Aorta (tissue), 5 donors: ENCODE measurements around the gene LHFPL2. TPM values are rescaled to one million over a fixed set of nuclear protein-coding genes. Genes with fewer than 3 reads are reported as not detected.
A peak's percentile ranks its signal among the peaks of the same experiment; 100 is the strongest.

Experiments used
- ATAC-seq: fragments of 200-7000 bp; cut with Tn5 transposase; one replicate; pipeline ENCODE4 v1.9.1; 2022; ENCODE audit warnings: moderate library complexity; ENCODE audit not compliant: low FRiP score
- DNase-seq, 2 donors: peaks; one replicate each; pipeline ENCODE4 v3.0.0-alpha.2; 2020
- H3K27ac ChIP-seq, 2 donors: one replicate each; pipeline ENCODE4 v1.5.1; 2013; ENCODE audit warnings: low read length in 2 of 2, mild to moderate bottlenecking in 2 of 2, moderate library complexity in 2 of 2, control low read depth in 1 of 2, inconsistent platforms in 1 of 2, low read depth in 1 of 2
- H3K27me3 ChIP-seq, 2 donors: one replicate each; pipeline ENCODE4 v1.6.1; 2013; ENCODE audit warnings: control low read depth in 1 of 2, low read length in 1 of 2, mild to moderate bottlenecking in 1 of 2, moderate library complexity in 1 of 2; ENCODE audit not compliant: insufficient read depth in 2 of 2, control insufficient read depth in 1 of 2
- H3K36me3 ChIP-seq, 2 donors: one replicate each; pipeline ENCODE4 v1.6.1; 2013; ENCODE audit warnings: control low read depth in 1 of 2, low read length in 1 of 2, mild to moderate bottlenecking in 1 of 2; ENCODE audit not compliant: insufficient read depth in 2 of 2, control insufficient read depth in 1 of 2
- H3K4me1 ChIP-seq, 2 donors: one replicate each; pipeline ENCODE4 v1.6.1; 2013; ENCODE audit warnings: low read length in 2 of 2, control low read depth in 1 of 2, mild to moderate bottlenecking in 1 of 2, moderate library complexity in 1 of 2; ENCODE audit not compliant: insufficient read depth in 2 of 2, control insufficient read depth in 1 of 2
- H3K4me3 ChIP-seq, 2 donors: one replicate each; pipeline ENCODE4 v1.5.1; 2013; ENCODE audit warnings: low read length in 2 of 2, control low read depth in 1 of 2, mild to moderate bottlenecking in 1 of 2
- H3K9me3 ChIP-seq: one replicate; pipeline ENCODE4 v1.6.1; 2013; ENCODE audit warnings: mild to moderate bottlenecking, low read length; ENCODE audit not compliant: control insufficient read depth
- WGBS, 2 donors: extraction: QIAGEN DNeasy Blood & Tissue Kit; methylation state at CpG; one replicate each; pipeline ENCODE4 v1.1.7; 2013; 5-methylcytosine and 5-hydroxymethylcytosine counted together
- intact Hi-C, 2 donors: fragments of 100-400 bp; cut with DNase I; formaldehyde crosslinking; loops; one replicate each; pipeline versions ENCODE4 v1.14.2 to v1.15.0; 2022
- polyA plus RNA-seq, 2 donors: library from polyadenylated mRNA; stranded (reverse); fragments of 200-250 nt; gene quantifications; one replicate each; pipeline ENCODE4 v1.2.3, GENCODE V29; 2013
- total RNA-seq, 2 donors: library from RNA; stranded (reverse); fragmentation: NEBNext Ultra II Directional; extraction: Animal tissue kit (Norgen Biotek cat#: 25700); gene quantifications; one replicate each; pipeline ENCODE4 v1.2.1, GENCODE V29; 2021
- donor health status: healthy with polysubstance abuse.
- donor health status: Bipolar disorder and iron deficiency.
- donor health status: DM: no; HTN: no; CAD: no.
- donor health status: DM: no; HTN: no; CAD: no.
- donor health status: DM: yes; HTN: yes; CAD: no.

Gene LHFPL2
- total and polyA plus RNA-seq, 4 donors: 16.4 to 43.1 (median 29.3) TPM

DNA sequence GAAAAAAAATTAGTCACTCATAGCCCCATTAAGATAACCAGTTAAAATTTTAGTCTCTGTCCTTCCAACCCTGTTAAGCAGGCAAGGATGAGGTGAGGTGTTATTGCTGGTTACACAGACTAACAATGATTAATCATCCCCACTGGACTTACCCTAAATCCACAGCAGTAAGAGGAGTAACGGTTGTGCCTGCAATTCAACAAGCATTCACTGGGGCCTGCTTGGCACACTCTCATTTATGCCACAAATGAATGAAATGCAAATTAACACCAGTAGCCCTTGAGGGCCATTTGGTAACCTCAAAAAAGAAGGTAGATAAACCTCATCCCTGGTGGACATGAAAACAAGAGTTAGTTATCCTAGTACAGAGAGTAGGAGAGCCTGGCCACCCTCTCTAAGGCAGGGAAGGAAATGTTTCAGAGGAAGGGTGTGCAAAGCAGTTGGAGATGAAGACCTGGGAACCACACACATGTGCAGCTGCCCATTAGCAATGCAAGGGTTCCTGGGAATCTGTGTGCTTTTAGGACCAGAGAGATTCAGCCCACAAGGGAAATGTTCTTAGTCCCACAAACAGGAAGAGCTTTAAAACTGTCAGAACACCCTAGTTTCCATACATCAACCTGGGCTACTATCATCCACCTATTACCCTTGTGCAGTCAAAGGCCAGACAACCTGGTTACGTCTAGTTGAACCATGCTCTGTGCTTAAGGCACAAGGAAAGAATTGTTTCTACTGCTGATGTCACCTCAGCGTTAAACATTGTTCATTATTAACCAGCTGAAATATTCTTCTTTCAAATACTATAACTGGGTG, 7.7 kb downstream of the LHFPL2 start:
- intact Hi-C loops: loop anchor here in 1 of 2 donors (10.0 kb wide), 2 partner anchors 46 to 344 kb away; partner anchors contain the start of gene ARSB
- 40% methylated on average over 3 of the region's 3 CpGs for WGBS, 2 donors
- Histone ChIP-seq H3K4me3 (no peak overlapping the region), H3K9me3 (no peaks in the 10 kb centered on the region), H3K27ac (no peak overlapping the region), H3K27me3 (no peaks in the 10 kb centered on the region), H3K4me1 (peaks cover 4 to 9% of the 10 kb centered on the region in 2 donors), H3K36me3 (no peaks in the 10 kb centered on the region)
- DNase-seq (no peak), ATAC-seq (no peak)

DNA sequence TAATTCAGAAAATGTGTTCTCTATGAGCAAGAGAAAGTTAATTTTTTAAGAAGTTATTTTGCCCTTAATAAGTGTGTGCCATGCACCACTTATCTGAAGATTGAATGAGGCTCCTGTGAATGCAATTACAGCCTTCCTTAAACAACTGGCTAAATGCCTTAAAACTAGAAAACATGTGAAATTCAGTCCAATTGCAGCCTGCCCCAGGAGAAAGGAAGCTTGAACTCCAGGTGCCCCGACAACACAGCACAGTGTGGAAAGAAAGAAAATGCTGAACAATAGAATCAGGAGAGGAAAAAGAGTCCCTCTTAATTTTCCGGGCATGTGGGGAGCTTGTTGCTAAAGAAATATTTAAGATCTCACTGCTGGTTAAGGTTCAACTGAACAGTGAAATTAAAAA, 8.8 kb downstream of the LHFPL2 start:
- no peaks in the 10 kb centered on the region for H3K27me3 ChIP-seq
- 19 to 24% methylated on average over 2 of the region's 2 CpGs for WGBS, 2 donors
- ATAC-seq: no peak
- peaks cover 4 to 6% of the 10 kb centered on the region in 2 donors for H3K4me1 ChIP-seq
- intact Hi-C loops: loop anchor here in 1 of 2 donors (10.0 kb wide), 2 partner anchors 45 to 345 kb away; partner anchors contain the start of gene ARSB
- H3K27ac ChIP-seq: no peak overlapping the region
- no peaks in the 10 kb centered on the region for H3K9me3 ChIP-seq
- H3K4me3 ChIP-seq: no peak overlapping the region
- DNase-seq: no peak
- H3K36me3 ChIP-seq: no peaks in the 10 kb centered on the region

DNA sequence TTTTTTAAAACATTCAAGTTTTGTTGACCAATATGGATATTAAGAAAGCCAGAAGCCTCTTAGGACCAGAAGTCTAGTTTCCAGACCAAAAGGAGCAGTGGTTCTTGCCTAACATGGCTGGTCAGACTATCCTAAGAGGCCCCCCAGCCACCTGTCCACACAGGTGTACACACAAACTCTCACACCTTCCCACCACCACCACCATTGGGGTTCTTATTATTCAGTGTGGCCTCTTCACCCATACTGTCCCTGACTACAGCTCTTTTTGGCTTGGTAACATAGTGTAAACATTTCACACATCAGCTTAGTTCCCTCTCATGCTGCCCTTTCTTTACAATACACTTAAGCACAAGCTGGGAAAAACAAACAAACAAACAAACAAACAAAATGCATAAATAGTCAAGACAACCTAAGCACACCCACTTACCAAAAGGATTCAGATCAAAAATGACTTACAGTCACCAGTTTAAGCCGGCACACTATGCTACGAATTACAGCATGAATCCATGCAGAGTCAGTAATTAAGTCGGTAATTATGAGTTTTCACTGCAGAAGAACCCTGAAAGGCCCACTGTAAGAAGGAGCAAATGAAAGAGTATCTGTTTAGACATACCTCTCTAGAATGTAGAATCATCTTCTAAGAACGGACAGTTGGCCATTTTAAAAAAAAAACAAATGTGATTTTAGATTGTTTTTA, 9.5 kb downstream of the LHFPL2 start:
- Histone ChIP-seq H3K9me3 (no peaks in the 10 kb centered on the region), H3K4me3 (no peak overlapping the region), H3K27ac (peak overlapping the region in 1 of 2 donors; percentile 11), H3K36me3 (no peaks in the 10 kb centered on the region), H3K27me3 (no peaks in the 10 kb centered on the region), H3K4me1 (peaks cover 4 to 6% of the 10 kb centered on the region in 2 donors)
- DNase-seq (no peak), ATAC-seq (no peak)
- intact Hi-C loops: no loop called here
- WGBS, 2 donors: 68 to 70% methylated on average over 4 of the region's 4 CpGs

DNA sequence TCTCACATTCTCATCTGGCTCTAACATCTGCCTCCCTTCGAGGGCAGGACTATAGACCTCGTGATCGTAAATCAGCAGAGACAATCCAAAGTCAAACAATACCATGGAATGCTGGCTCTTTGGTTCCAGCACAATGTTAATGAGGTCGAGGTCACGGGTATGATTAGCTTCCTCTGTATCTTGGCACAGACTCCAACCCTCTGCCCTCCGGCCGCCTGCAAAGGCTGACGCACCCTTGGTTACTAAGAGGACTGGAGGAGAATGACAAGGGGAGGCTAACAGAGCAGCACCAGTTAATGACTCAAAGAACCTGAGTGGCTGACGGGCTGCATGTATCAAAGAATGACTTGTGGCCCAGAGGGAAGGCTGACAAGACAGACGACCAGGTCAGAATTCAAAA, 10.1 kb downstream of the LHFPL2 start:
- DNase-seq (peak; percentile 75 to 81), ATAC-seq (peak; percentile 81)
- intact Hi-C loops: no loop called here
- no peaks in the 10 kb centered on the region for H3K9me3 ChIP-seq
- H3K4me3 ChIP-seq: no peak overlapping the region
- H3K27me3 ChIP-seq: no peaks in the 10 kb centered on the region
- peaks cover 4 to 6% of the 10 kb centered on the region in 2 donors for H3K4me1 ChIP-seq
- H3K36me3 ChIP-seq: no peaks in the 10 kb centered on the region
- 7 to 15% methylated on average over 10 of the region's 10 CpGs for WGBS, 2 donors
- no peak overlapping the region for H3K27ac ChIP-seq

DNA sequence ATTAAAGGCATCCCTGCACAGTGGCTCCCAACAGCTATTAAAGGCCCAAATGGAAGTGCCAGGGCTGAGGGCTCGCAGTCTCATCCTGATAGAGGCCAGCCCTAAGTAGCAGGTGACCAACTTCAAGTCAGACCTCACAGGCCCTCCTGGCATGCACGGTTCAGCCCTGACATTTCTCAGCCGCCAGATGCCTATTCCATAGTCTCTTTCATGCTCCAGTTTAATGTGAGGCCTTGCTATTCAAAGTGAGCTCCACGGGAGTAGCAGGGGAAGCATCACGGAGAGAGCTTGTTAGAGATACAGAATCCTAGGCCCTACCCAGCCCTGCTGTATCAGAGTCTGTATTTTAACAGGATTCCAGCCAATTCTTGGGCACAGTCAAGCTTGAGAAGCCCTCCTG, 11.1 kb downstream of the LHFPL2 start:
- Histone ChIP-seq H3K36me3 (no peaks in the 10 kb centered on the region), H3K4me3 (no peak overlapping the region), H3K27ac (no peak overlapping the region), H3K9me3 (no peaks in the 10 kb centered on the region), H3K27me3 (no peaks in the 10 kb centered on the region), H3K4me1 (peaks cover 4 to 6% of the 10 kb centered on the region in 2 donors)
- intact Hi-C loops: no loop called here
- DNase-seq: no peak
- ATAC-seq: no peak
- 62 to 69% methylated on average over 5 of the region's 5 CpGs for WGBS, 2 donors

DNA sequence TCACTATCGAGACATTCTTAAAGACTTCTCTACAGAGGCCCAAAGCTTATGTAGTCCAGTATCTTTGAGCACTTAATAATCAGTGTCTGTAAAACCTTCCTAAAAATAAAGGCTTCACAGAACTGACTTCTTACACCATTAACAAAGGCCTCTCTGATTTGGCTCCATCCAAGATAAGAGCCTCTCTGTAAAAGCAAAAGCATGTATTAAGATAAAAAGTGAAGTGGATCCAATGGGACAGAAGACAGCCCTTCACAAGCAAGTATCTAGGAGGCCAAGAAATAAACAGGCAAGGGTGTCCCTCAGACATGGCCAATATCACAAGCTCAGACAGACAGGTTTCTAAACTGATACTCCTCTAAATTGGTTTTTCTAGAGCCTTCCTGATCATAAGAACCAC, 11.9 kb downstream of the LHFPL2 start:
- H3K27ac ChIP-seq: no peak overlapping the region
- no peak for ATAC-seq
- H3K27me3 ChIP-seq: no peaks in the 10 kb centered on the region
- H3K9me3 ChIP-seq: no peaks in the 10 kb centered on the region
- peaks cover 4 to 6% of the 10 kb centered on the region in 2 donors for H3K4me1 ChIP-seq
- intact Hi-C loops: no loop called here
- no peak overlapping the region for H3K4me3 ChIP-seq
- H3K36me3 ChIP-seq: no peaks in the 10 kb centered on the region
- 88 to 89% methylated on average over 1 of the region's 1 CpG for WGBS, 2 donors
- no peak for DNase-seq

GRCh38 chr5:78634634-78635033, 13.9 kb downstream of the LHFPL2 start:
- Histone ChIP-seq H3K27ac (no peak overlapping the region), H3K4me1 (peaks cover 0 to 4% of the 10 kb centered on the region in 2 donors)
- intact Hi-C loops: no loop called here

GRCh38 chr5:78634229-78634628, 14.3 kb downstream of the LHFPL2 start:
- peaks cover 0 to 4% of the 10 kb centered on the region in 2 donors for H3K4me1 ChIP-seq
- intact Hi-C loops: no loop called here

More at GRCh38 chr5:78634634-78635033, 13.9 kb downstream of the LHFPL2 start:
- 73 to 85% methylated on average over 3 of the region's 3 CpGs for WGBS, 2 donors
- ATAC-seq (no peak), DNase-seq (peak in 1 of 2 donors; percentile 14)
- Histone ChIP-seq H3K4me3 (no peak overlapping the region), H3K9me3 (no peaks in the 10 kb centered on the region), H3K27me3 (no peaks in the 10 kb centered on the region), H3K36me3 (peaks cover 3 to 4% of the 10 kb centered on the region in 2 donors)

More at GRCh38 chr5:78634229-78634628, 14.3 kb downstream of the LHFPL2 start:
- no peak overlapping the region for H3K4me3 ChIP-seq
- no peaks in the 10 kb centered on the region for H3K9me3 ChIP-seq
- WGBS, 2 donors: 76 to 80% methylated on average over 5 of the region's 5 CpGs
- no peaks in the 10 kb centered on the region for H3K27me3 ChIP-seq
- ATAC-seq (no peak), DNase-seq (peak in 1 of 2 donors; percentile 32)
- H3K36me3 ChIP-seq: peaks cover 3 to 4% of the 10 kb centered on the region in 2 donors
- H3K27ac ChIP-seq: no peak overlapping the region
